ENCODE results near the gene MEIOSIN.

DNA sequence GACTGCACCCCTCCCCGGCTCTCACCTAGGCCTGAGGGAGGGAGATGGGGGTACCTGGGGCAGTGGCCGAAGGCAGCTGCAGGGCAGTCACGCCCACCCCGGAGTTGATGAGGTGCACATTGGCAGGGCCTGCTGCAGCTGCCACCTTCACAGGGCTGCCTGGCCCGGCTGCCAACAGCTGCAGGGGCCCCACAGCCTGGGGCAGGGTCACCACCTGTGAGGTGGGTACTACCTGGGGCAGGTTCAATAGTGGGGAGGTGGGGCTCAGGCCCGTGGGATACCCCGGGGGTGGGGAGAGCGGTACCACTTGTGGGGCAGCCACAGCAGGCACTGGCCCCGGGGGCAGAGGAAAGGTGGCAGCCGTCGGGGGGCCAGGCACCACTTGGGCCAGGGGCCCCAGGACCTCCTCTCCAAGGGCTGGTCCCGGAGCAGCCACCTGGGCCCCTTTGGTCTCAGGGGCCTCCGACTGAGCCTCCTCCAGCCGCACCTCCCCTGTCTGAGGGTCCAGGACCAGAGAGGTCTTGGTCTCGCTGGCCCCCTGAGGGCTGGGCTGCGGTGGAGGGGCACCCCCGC, 33.1 kb downstream of the MEIOSIN start:
- TF ChIP-seq TRIM28 (IDR thresholded peaks at IDR 0.05), result no peak
- TF ChIP-seq PHTF2 (CRISPR knock-in tag; IDR thresholded peaks at IDR 0.05), result no peak
- TF ChIP-seq TBP (optimal IDR thresholded peaks at IDR 0.05; ENCODE audit: low read depth, low read length), result no peak
